Activated T-cell treated with anti-CD3 and anti-CD28 coated beads, Interleukin-2, amount 50 U/mL, for 4 hours (primary cell): ENCODE results near the gene CCDC7. TPM values are rescaled to one million over a fixed set of nuclear protein-coding genes. Genes with fewer than 3 reads are reported as not detected.
"Not testable (repeated sequence)": the region's sequence is repeated elsewhere in the genome, so short reads cannot be mapped to it uniquely, and the experiment has no call there.

ENCODE experiments used
- ATAC-seq, 2 donors: fragments of 200-7000 bp; cut with Tn5 transposase; one replicate each; pipeline ENCODE4 v1.10.0; 2021
- DNase-seq: peaks from one replicate; pipeline ENCODE4 v3.0.0-alpha.2; 2020
- H3K27me3 Mint-ChIP-seq: one replicate; pipeline ENCODE4 v1.8.0; 2021; ENCODE audit warnings: low read depth, mixed read lengths
- H3K36me3 Mint-ChIP-seq: one replicate; pipeline ENCODE4 v1.8.0; 2022; ENCODE audit warnings: mixed read lengths; ENCODE audit not compliant: insufficient read depth
- H3K4me1 Mint-ChIP-seq: one replicate; pipeline ENCODE4 v1.8.0; 2021; ENCODE audit warnings: low read depth, mixed read lengths
- H3K4me3 Mint-ChIP-seq: one replicate; pipeline ENCODE4 v1.8.0; 2021; ENCODE audit warnings: mild to moderate bottlenecking, moderate library complexity, mixed read lengths
- H3K9me3 Mint-ChIP-seq: one replicate; pipeline ENCODE4 v1.8.0; 2021; ENCODE audit warnings: mixed read lengths
- total RNA-seq, 3 donors: library from RNA; stranded (reverse); gene quantifications; one replicate each; pipeline ENCODE4 v1.2.1, GENCODE V29; 2021

Gene CCDC7
- total RNA-seq, 3 donors from 2014 or later, result 7.2 to 9.5 (median 8.8) TPM

DNA sequence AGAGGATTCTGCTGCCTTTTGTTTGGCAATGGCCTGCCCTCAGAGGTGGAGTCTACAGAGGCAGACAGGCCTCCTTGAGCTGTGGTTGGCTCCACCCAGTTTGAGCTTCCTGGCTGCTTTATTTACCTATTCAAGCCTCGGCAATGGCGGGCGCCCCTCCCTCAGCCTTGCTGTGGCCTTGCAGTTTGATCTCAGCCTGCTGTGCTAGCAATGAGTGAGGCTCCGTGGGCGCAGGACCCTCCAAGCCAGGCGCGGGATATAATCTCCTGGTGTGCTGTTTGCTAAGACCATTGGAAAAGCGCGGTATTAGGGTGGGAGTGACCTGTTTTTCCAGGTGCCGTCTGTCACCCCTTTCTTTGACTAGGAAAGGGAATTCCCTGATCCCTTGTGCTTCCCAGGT is 42.1 kb downstream of the CCDC7 start:
- not testable (repeated sequence) for H3K4me3 Mint-ChIP-seq, H3K27me3 Mint-ChIP-seq, ATAC-seq, DNase-seq
- Mint-ChIP-seq H3K4me1 (peaks cover 22% of the 10 kb centered on the region), H3K9me3 (peaks cover 20% of the 10 kb centered on the region), H3K36me3 (peaks cover 77% of the 10 kb centered on the region)

DNA sequence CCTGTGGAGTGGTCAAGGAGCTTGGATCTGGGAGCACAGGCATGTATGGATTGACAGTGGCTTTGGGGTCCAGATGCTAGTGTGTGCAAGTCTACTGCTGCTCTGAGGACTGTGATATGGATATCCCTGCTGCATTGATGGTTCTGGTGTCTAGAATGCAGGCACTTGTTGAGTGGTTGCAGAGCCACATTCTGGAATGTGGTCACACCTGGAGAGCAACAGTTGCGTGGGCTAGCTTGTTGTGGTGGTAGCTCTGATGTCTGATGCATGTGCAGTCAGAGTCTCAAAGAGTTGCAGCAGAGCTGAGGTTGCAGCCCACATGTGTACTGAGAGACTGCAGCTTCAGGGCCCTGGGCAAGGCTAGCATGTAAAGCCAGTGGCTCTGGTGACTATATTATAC is 43.2 kb downstream of the CCDC7 start:
- Mint-ChIP-seq H3K4me3 (no peak overlapping the region), H3K27me3 (no peaks in the 10 kb centered on the region), H3K9me3 (peaks cover 15% of the 10 kb centered on the region), H3K36me3 (peaks cover 72% of the 10 kb centered on the region), H3K4me1 (peaks cover 22% of the 10 kb centered on the region)
- DNase-seq (no peak), ATAC-seq (no peak)

- no peak for ATAC-seq
- Mint-ChIP-seq H3K27me3 (no peaks in the 10 kb centered on the region), H3K36me3 (peaks cover 70% of the 10 kb centered on the region), H3K9me3 (peaks cover 15% of the 10 kb centered on the region), H3K4me3 (no peak overlapping the region), H3K4me1 (peaks cover 22% of the 10 kb centered on the region)
- no peak for DNase-seq
Observed at GRCh38 chr10:32489901-32490300, 44.0 kb downstream of the CCDC7 start.

DNA sequence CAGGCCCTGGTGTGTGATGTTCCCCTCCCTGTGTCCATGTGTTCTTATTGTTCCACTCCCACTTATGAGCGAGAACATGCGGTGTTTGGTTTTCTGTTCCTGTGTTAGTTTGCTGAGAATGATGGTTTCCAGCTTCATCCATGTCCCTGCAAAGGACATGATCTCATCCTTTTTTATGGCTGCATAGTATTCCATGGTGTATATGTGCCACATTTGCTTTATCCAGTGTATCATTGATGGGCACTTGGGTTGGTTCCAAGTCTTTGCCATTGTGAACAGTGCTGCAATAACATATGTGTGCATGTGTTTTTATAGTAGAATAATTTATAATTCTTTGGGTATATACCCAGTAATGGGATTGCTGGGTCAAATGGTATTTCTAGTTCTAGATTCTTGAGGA is 48.6 kb downstream of the CCDC7 start:
- H3K27me3 Mint-ChIP-seq, H3K9me3 Mint-ChIP-seq, DNase-seq, H3K4me3 Mint-ChIP-seq, ATAC-seq: not testable (repeated sequence)
- Mint-ChIP-seq H3K4me1 (peaks cover 12% of the 10 kb centered on the region), H3K36me3 (peaks cover 59% of the 10 kb centered on the region)

- not testable (repeated sequence) for ATAC-seq, H3K9me3 Mint-ChIP-seq, H3K4me1 Mint-ChIP-seq, DNase-seq, H3K4me3 Mint-ChIP-seq, H3K27me3 Mint-ChIP-seq
- H3K36me3 Mint-ChIP-seq, result peaks cover 58% of the 10 kb centered on the region
Observed at GRCh38 chr10:32500136-32500535, 54.2 kb downstream of the CCDC7 start.

DNA sequence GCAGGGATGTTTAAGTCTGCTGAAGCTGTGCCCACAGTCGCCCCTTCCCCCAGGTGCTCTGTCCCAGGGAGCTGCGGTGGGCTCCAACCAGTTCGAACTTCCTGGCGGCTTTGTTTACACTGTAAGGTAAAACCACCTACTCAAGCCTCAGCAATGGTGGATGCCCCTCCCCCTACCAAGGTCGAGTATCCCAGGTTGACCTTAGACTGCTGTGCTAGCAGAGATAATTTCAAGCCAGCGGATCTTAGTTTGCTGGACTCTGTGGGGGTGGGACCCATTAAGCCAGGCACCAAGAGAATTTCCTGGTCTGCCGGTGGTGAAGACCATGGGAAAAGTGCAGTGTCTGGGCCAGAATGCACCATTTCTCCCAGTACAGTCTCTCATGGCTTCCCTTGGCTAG is 56.0 kb downstream of the CCDC7 start:
- no peaks in the 10 kb centered on the region for H3K27me3 Mint-ChIP-seq
- H3K36me3 Mint-ChIP-seq, result peaks cover 55% of the 10 kb centered on the region
- H3K9me3 Mint-ChIP-seq, result peaks cover 6% of the 10 kb centered on the region
- ATAC-seq (no peak), DNase-seq (no peak)
- H3K4me3 Mint-ChIP-seq, result no peak overlapping the region
- H3K4me1 Mint-ChIP-seq, result peaks cover 10% of the 10 kb centered on the region

GRCh38 chr10:32505762-32506420 is 60.0 kb downstream of the CCDC7 start:
- H3K9me3 Mint-ChIP-seq, H3K4me1 Mint-ChIP-seq, DNase-seq, H3K4me3 Mint-ChIP-seq, ATAC-seq, H3K27me3 Mint-ChIP-seq: not testable (repeated sequence)
- peaks cover 37% of the 10 kb centered on the region for H3K36me3 Mint-ChIP-seq

GRCh38 chr10:32511599-32511998 is 65.7 kb downstream of the CCDC7 start:
- Mint-ChIP-seq H3K4me1 (no peaks in the 10 kb centered on the region), H3K36me3 (peaks cover 23% of the 10 kb centered on the region), H3K27me3 (no peaks in the 10 kb centered on the region), H3K4me3 (no peak overlapping the region), H3K9me3 (no peaks in the 10 kb centered on the region)
- DNase-seq (no peak), ATAC-seq (no peak)

DNA sequence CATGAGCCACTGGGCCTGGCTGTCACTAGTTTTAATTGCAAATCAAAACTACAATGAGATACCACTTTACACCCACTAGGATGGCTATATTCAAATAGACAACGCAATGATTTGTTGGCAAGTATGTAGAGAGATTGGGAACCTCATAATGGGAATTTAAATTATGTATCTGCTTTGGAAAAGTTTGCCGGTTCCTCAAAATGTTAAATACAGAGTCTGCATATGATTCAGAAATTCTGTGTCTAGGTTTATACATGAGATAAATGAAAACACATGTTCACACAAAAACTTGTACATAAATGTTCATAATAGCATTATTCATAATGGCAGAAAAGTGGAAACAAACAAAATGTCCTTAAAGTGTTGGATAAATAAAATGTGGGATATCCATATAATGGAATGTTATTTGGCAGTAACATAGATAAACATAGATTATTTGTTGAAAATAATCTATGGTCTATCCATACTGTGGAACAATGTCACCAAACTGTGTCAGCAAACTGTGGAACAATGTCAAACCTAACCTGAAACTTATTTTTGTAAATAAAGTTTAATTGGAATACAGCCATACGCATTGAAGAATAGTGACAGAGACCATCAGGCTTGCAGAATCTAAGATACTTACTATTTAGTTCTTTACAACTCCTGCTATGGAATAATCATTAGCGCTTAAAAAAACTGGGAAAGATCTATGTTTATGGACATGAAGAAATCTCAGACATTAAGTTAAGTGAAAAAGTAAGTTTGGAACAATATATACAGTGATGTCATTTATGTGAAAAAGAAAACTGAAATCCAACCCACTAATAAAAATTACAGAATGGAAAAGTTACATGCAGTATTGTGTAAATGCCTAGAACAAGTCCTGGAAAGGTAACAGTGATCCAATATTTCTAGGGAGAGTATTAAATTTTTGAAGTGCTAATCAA is 70.9 kb downstream of the CCDC7 start:
- Mint-ChIP-seq H3K4me1 (no peaks in the 10 kb centered on the region), H3K4me3 (no peak overlapping the region), H3K27me3 (no peaks in the 10 kb centered on the region), H3K36me3 (peaks cover 26% of the 10 kb centered on the region), H3K9me3 (peaks cover 18% of the 10 kb centered on the region)
- ATAC-seq (no peak), DNase-seq (no peak)

GRCh38 chr10:32530231-32530630 is 84.3 kb downstream of the CCDC7 start:
- no peak overlapping the region for H3K4me3 Mint-ChIP-seq
- H3K36me3 Mint-ChIP-seq, result peaks cover 26% of the 10 kb centered on the region
- DNase-seq (no peak), ATAC-seq (no peak)
- H3K9me3 Mint-ChIP-seq, result peaks cover 8% of the 10 kb centered on the region
- H3K4me1 Mint-ChIP-seq, result no peaks in the 10 kb centered on the region
- H3K27me3 Mint-ChIP-seq, result no peaks in the 10 kb centered on the region

- no peak overlapping the region for H3K4me3 Mint-ChIP-seq
- DNase-seq, result no peak
- peaks cover 17% of the 10 kb centered on the region for H3K36me3 Mint-ChIP-seq
- H3K9me3 Mint-ChIP-seq, result peaks cover 12% of the 10 kb centered on the region
- H3K4me1 Mint-ChIP-seq, result no peaks in the 10 kb centered on the region
- H3K27me3 Mint-ChIP-seq, result no peaks in the 10 kb centered on the region
- ATAC-seq, result no peak
Observed at GRCh38 chr10:32538256-32538655, 92.3 kb downstream of the CCDC7 start.

DNA sequence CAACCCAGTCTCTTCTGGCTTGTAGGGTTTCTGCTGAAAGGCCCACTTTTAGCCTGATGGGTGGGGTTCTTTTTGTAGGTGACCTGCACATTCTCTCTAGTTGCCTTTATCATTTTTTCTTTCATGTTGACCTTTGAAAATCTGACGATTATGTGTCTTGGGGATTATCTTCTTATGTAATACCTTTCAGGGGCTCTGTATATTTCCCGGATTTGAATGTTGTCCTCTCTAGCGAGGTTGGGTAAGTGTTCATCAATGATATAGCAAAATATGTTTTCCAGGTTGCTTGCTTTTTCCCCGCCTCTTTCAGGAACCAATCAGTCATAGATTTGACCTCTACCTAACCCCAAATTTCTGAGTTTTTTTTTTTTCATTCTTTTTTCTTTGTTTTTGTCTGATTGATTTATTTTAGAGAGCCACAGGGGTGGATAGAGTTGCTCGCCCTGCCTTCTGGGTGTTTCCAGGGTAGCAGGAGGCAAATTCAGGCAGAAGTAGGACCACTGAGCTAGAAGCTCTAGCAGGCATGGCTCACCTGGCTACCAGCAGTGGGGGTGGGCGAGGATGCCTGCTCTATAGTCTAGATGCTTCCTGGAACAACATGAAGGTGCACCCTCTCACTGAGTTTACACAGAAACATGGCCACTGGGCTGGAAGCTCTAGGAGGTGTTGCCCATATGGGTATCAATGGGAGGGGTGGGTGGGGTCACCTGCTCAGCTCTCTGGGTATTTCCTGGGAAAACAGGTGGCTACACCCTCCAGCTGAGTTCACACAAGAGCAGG is 94.9 kb downstream of the CCDC7 start:
- no peak for ATAC-seq
- H3K4me1 Mint-ChIP-seq, result no peaks in the 10 kb centered on the region

GRCh38 chr10:32548208-32548607 is 102.3 kb downstream of the CCDC7 start:
- no peaks in the 10 kb centered on the region for H3K27me3 Mint-ChIP-seq
- H3K36me3 Mint-ChIP-seq, result peaks cover 45% of the 10 kb centered on the region
- no peak for DNase-seq
- H3K4me1 Mint-ChIP-seq, result no peaks in the 10 kb centered on the region
- no peak overlapping the region for H3K4me3 Mint-ChIP-seq
- peaks cover 15% of the 10 kb centered on the region for H3K9me3 Mint-ChIP-seq
- ATAC-seq, result no peak

More for the DNA sequence above, 94.9 kb downstream of the CCDC7 start:
- Mint-ChIP-seq H3K36me3 (peaks cover 18% of the 10 kb centered on the region), H3K27me3 (no peaks in the 10 kb centered on the region), H3K4me3 (no peak overlapping the region), H3K9me3 (peaks cover 4% of the 10 kb centered on the region)
- DNase-seq, result no peak

GRCh38 chr10:32556783-32557395 is 110.9 kb downstream of the CCDC7 start:
- no peaks in the 10 kb centered on the region for H3K27me3 Mint-ChIP-seq
- H3K9me3 Mint-ChIP-seq, result peaks cover 5% of the 10 kb centered on the region
- DNase-seq (no peak), ATAC-seq (no peak)
- H3K4me1 Mint-ChIP-seq, result peaks cover 4% of the 10 kb centered on the region
- no peak overlapping the region for H3K4me3 Mint-ChIP-seq
- peaks cover 17% of the 10 kb centered on the region for H3K36me3 Mint-ChIP-seq
